Measurements from ENCODE around the gene BIVM. TPM values are rescaled to one million over a fixed set of nuclear protein-coding genes. Genes with fewer than 3 reads are reported as not detected.

The BIVM gene
- total RNA-seq, 1 donor from 2014 or later, result 31.0 TPM

DNA sequence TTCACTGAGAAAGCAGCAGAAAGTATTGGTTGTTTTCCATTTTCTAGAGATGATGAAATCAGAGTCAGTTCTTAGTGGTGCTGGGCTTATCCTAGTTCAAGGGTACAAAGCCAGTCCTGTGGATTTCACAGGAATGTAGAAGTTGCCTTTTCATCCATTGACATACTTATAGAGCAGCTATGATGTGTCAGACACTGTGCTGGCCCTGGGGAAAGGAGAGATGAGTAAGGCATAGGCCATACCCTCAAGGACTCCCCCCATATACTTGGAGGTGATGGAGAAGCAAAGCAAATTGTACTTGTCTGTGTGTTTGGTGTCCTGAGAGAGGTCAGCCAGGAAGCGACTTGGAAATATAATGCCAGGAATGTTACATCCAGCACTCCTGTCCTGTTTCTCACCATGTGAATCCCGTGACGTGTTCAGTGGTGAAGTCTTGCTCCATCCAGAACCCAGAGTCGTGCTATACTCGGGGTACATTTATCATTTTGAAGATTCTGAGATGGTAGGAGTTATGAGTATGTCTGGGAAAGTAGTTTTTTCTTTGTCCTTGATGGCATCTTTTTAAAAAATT, 69.5 kb downstream of the BIVM start:
- ATAC-seq (ENCODE audit: poor library complexity) (no peak), DNase-seq (no peak)
- intact Hi-C loops (cut with DNase I), result no loop called here

- ATAC-seq (ENCODE audit: poor library complexity) (peak; percentile 11), DNase-seq (no peak)
- intact Hi-C loops (cut with DNase I), result no loop called here
Measured at GRCh38 chr13:102869948-102870676, 71.2 kb downstream of the BIVM start.

DNA sequence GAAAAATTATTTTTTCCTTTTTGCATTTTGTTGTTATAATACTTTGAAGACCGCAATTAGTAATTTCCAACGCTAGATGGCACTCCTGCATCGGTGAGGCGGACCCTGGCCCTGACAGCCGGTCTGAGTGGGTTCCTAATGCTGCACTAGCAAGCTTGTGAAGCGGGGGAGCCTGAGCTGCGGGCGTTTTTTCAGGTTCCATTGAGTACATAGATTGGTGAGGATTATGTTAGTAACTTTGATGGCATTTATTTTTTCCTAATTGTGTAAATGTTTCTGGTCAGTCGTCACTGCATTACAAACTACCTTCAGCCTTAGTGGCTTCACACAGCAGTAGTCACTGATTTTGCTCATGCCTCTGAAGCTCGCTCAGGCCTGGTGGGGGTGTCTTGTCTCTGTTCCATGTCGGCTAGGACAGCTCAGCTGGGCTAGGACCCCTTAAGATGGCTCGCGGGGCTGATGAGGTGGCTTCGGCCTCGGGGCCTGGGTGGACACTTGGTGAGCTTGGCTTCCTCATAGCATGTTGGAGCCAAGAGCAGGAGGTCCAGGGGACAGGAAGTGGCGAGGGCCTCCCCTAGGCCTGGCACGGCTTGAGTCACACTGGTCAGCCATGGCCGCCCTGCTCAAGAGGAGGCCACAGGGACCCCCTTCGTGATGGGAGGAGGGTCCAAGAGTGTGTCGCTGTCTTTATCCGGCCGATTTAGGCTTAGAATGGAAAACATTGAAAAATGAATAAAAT, 71.9 kb downstream of the BIVM start:
- peak; percentile 93 for ATAC-seq (ENCODE audit: poor library complexity)
- intact Hi-C loops (cut with DNase I), result no loop called here
- peak; percentile 60 for DNase-seq

DNA sequence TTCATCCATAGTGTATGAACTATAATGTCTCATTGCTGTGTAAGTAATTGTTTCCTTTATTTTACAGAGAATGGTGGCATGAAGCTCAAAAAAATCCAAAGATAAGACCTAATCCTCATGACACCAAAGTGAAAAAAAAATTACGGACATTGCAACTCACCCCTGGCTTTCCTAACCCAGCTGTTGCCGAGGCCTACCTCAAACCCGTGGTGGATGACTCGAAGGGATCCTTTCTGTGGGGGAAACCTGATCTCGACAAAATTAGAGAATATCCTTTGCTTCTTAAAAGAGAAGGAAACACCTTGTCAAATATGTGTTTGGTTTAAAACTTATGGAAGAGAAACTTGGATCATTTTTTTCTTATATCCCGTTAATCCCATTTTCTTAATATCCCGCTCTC, 73.2 kb downstream of the BIVM start:
- intact Hi-C loops (cut with DNase I), result no loop called here
- DNase-seq, result no peak
- ATAC-seq (ENCODE audit: poor library complexity), result no peak

- intact Hi-C loops (cut with DNase I), result no loop called here
- ATAC-seq (ENCODE audit: poor library complexity), result no peak
- no peak for DNase-seq
Measured at GRCh38 chr13:102872531-102872930, 73.6 kb downstream of the BIVM start.

- intact Hi-C loops (cut with DNase I), result no loop called here
Measured at GRCh38 chr13:102873653-102874052, 74.7 kb downstream of the BIVM start.

DNA sequence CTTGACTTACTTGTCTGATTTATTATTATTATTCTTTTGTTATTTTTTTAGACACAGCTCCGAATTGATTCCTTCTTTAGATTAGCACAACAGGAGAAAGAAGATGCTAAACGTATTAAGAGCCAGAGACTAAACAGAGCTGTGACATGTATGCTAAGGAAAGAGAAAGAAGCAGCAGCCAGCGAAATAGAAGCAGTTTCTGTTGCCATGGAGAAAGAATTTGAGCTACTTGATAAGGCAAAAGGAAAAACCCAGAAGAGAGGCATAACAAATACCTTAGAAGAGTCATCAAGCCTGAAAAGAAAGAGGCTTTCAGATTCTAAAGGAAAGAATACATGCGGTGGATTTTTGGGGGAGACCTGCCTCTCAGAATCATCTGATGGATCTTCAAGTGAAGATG, 76.3 kb downstream of the BIVM start:
- intact Hi-C loops (cut with DNase I), result no loop called here
- ATAC-seq (ENCODE audit: poor library complexity) (no peak), DNase-seq (no peak)

More at GRCh38 chr13:102873653-102874052, 74.7 kb downstream of the BIVM start:
- ATAC-seq (ENCODE audit: poor library complexity) (no peak), DNase-seq (no peak)

GRCh38 chr13:102877303-102877702, 78.4 kb downstream of the BIVM start:
- intact Hi-C loops (cut with DNase I), result no loop called here
- ATAC-seq (ENCODE audit: poor library complexity), result peak; percentile 59
- no peak for DNase-seq

DNA sequence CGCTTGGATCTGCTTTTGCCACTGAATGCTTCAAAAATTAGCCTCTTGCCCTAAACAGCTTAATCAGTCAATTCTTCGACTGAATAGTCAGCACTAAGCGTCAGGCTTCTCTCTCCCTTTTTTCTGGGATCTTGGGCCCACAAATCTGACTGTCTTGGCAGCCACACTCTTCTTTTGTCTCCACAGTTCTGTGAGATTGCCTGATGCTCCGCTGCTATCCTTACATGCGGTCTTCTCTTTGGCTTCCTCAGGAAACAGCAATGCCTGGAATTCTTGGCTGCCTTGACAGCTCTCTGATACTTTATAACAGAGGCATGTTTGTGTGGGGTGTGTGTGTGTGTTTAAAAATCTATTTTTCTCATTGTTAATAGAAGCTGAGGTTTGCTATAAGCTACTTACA, 79.6 kb downstream of the BIVM start:
- no peak for DNase-seq
- no peak for ATAC-seq (ENCODE audit: poor library complexity)
- intact Hi-C loops (cut with DNase I), result no loop called here

DNA sequence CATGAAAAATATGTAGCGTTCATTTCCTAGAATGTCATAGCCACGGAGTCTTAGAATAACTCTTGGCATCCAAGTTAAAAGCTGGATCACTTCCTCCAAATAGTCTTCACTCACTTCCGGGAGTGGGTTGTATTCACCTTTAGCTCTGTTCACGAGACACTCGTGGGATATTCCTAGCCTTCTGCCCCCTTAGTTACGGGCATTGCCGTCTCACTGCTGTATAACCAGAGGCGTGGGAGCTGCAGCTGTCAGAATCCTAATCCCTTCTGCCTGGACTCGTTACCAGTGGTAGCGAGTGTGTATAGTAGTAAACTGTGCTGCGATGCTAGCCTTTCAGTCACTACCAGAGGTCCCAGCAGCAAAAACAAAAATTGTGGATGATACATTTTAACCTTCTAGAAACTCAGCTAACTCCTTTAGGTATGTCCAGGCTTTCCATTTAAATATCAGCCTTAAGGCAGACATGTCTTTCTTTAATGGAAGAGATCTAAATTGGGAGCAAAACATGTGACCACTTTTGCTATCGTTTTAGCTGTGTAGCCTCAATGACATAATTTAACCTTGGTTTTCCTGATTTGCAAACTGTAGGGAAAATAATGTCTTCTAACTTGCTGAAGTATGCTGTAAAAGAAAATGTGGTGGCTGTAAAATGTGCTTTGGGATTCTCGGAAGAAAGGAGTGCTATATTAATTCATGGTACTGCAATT, 81.0 kb downstream of the BIVM start:
- intact Hi-C loops (cut with DNase I), result no loop called here
- no peak for DNase-seq
- ATAC-seq (ENCODE audit: poor library complexity), result peak; percentile 79

- DNase-seq (no peak), ATAC-seq (ENCODE audit: poor library complexity) (no peak)
- intact Hi-C loops (cut with DNase I), result no loop called here
Measured at GRCh38 chr13:102881819-102882686, 83.1 kb downstream of the BIVM start.

Other genes with a start within 250 kb of the BIVM start
- gene TPP2, start 202.1 kb upstream of the BIVM start, total RNA-seq, result 29.3 TPM
- gene METTL21C, start 104.1 kb upstream of the BIVM start, total RNA-seq, result not detected
- 7.8 TPM for gene TEX30, start 25.3 kb upstream of the BIVM start, total RNA-seq
- 3.4 TPM for gene POGLUT2, start 143 bp upstream of the BIVM start, total RNA-seq
- gene ERCC5, start 46.9 kb downstream of the BIVM start, total RNA-seq, result 25.7 TPM